GM21423 (cell line): ENCODE measurements around the gene RICTOR.
"Not testable (repeated sequence)": the region's sequence is repeated elsewhere in the genome, so short reads cannot be mapped to it uniquely, and the experiment has no call there.

Experiments used
- ATAC-seq: cut with Tn5 transposase; IDR thresholded peaks from one replicate; pipeline ENCODE4 v1.9.1; 2021; ENCODE audit warnings: mild to moderate bottlenecking, moderate library complexity; ENCODE audit not compliant: unreplicated experiment

RICTOR gene

GRCh38 chr5:39057734-39058133 is 16.5 kb downstream of the RICTOR start:
- peak; percentile 46 for ATAC-seq

DNA sequence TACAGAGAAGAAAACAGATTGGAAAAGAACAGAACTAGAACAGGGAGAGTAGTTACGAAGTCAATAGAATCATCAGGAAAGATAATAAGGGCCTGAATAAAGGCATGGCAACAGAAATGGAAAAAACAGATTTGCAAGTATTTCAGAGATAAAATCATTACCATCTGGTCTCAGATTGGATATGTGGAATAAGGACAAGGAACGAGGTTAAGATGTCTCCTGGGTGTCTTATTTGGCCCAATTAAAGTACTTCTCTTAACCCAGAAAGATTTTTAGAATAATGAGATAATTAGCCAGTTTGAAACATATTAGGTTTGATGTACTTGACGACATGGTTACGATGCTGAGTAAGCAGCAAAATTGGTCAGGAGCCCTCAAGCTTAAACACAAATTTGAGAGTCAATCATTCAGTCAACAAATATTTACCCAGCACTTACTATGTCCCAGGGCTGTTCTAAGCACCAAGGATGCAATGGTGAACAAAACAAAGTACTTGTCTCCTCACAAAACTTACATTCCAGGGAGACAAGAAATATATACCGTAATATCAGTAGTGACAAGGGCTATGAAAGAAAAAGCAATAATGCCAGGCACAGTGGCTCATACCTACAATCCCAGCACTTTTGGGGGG is 18.3 kb downstream of the RICTOR start:
- ATAC-seq, result no peak

DNA sequence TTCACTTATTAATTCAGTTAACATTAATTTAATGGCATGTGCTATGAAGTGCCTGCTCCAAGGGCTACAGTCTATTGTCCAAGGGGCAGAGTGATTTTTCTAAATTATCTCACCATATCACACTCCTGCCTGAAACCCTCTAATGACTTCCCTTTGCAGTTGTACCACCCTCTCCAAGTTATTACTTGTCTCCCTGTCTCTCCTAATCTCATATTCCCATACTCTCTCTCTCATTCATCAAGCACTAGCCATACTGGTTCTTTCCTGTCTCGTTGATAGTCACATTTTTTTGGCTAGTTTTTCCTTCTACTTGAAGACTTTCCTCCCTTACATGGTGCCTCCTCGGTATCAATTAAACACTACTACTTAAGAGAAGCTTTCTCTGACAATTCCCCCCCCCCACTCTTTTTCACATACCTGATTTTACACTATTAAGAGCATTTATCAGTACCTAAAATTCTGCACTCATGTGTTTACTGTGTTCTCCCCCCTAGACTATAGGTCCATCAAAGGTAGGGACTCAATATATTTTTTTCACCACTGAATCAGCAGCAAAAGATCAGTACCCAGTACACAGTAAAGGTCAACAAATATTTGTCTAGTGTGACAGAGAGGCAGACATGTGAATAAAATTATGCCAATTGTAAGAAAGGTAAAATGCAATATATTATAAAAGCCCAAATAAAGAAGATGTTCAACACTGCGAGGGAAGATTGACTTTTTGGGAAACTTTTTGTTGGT is 19.0 kb downstream of the RICTOR start:
- no peak for ATAC-seq

- no peak for ATAC-seq
Measured at GRCh38 chr5:39053189-39053588, 21.0 kb downstream of the RICTOR start.

DNA sequence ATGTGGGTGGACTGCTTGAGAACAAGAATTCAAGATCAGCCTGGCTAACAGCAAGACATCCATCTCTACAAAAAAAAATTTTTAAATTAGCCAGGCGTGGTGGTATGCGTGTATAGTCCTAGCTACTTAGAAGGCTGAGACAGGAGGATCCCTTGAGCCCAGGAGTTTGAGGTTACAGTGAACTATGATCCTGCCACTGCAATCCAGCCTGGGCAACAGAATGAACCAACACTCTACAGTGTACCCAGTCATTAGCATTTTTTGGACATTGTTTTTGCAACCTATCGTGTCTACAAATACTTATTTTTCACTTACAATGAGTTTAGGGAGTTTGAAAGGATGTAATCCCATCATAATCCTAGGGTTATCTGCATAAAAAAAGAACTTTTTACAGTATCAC is 22.1 kb downstream of the RICTOR start:
- no peak for ATAC-seq

GRCh38 chr5:39049315-39049714 is 24.9 kb downstream of the RICTOR start:
- ATAC-seq, result no peak

GRCh38 chr5:39040875-39041274 is 33.3 kb downstream of the RICTOR start:
- no peak for ATAC-seq

DNA sequence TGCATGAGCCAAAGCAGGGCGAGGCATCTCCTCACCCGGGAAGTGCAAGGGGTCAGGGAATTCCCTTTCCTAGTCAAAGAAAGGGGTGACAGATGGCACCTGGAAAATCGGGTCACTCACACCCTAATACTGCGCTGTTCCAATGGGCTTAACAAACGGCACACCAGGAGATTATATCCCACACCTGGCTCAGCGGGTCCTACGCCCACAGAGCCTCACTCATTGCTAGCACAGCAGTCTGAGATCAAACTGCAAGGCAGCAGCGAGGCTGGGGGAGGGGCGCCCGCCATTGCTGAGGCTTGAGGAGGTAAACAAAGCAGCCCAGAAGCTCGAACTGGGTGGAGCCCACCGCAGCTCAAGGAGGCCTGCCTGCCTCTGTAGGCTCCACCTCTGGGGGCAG is 39.7 kb downstream of the RICTOR start:
- not testable (repeated sequence) for ATAC-seq

DNA sequence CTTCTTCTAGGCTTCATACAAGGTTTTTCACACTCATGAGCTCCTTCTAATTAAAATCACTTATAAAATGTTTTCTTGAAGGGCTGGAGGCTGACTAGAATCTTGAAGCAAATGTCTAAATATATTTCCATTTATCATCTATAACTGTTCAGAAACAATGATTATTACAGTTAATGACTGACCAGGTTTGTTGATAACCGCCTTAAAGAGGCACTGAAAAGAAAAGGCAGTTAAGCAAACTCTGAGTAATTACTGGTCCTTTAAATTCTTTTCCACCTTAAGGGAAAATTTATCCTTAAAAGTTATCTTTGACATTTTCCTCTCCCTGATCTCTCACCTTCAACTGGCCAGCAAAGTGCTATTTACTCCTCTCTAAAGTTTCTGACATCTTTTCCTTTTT is 43.2 kb downstream of the RICTOR start:
- no peak for ATAC-seq

- no peak for ATAC-seq
Measured at GRCh38 chr5:39025456-39025855, 48.7 kb downstream of the RICTOR start.

- ATAC-seq, result no peak
Measured at GRCh38 chr5:39024884-39025283, 49.3 kb downstream of the RICTOR start.

DNA sequence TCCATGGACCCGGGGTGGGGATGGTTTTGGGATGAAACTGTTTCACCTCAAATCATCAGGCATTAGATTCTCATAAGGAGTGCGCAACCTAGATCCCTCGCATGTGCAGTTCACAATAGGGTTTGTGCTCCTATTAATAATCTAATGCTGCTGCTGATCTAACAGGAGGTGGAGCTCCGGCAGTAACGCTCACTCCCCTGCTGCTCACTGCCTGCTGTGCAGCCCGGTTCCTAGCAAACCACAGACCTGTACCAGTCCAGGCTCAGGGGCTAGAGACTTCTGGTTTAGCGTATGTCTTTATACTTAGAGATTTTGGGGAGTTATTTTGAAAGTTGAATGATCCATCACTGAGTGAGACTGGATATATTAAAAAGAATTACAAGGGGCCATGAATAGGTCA is 50.2 kb downstream of the RICTOR start:
- ATAC-seq, result no peak

DNA sequence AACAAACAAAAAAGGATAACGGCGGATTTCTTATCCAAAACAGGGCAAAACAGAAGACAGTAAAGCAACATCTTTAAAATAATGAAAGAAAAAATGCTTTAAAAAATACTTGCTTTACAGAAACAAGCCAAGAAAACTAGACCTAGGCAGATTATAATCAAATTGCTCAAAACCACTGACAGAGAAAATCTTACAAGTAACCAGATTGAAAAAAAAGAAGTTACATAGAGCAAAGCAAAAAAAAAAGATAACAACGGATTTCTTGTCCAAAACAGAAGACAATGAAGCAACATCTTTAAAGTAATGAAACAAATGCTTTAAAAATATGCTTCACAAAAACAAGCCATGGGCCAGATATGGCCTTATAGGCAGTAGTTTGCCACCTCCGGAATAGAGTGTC is 51.1 kb downstream of the RICTOR start:
- no peak for ATAC-seq

DNA sequence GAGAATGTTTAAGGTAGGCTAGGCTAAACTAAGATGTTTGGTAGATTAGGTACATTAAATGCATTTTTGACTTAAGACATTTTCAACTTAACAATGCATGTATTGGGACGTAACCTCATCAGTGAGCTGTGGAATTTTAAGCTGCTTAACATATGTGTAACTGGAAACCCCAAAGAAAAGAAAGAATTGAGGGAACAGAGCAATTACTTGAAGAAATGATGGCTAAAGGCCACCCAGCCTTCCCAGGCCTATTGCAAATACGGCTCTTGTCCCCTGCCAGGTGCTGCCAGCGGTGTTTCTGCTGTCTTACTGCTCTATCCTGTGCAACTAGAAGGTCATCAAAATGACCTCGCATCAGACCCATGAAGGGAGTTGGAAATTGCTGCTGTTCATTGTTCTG is 52.0 kb downstream of the RICTOR start:
- ATAC-seq, result no peak

GRCh38 chr5:39021413-39021812 is 52.8 kb downstream of the RICTOR start:
- no peak for ATAC-seq

DNA sequence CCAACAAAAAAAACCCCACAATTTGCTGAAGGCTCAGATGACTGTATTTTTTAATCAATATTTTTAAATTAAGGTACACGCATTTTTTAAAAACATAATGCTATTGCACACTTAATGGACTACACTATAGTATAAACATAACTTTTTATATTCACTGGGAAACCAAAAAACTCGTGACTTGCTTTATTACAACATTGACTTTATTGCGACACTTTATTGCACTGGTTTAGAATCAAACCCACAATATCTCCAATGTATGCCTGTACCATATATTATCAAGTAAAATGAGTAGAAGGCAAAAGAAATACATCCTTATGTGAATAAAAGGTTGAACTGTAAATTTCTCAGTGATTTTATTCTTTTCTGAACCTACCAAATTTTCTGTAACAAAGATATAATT is 53.7 kb downstream of the RICTOR start:
- ATAC-seq, result no peak

GRCh38 chr5:39019254-39019653 is 54.9 kb downstream of the RICTOR start:
- no peak for ATAC-seq

DNA sequence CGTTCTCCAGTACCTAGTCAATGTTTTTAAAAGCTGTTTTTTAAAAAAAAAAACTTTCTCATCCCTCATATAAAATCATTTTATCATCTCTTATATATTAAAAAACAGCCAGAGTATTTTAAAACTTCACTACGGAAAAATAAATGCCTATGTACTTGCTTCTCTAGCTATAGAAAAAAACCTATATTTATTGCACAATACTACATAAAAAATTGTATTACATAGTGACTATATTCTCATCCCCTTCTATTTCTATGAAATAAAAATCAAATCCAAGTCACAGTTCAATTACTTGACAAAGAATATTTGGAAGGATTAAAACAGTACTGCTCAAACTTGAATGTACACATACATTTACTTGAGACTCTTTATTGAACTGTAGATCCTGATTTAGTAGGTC is 56.7 kb downstream of the RICTOR start:
- no peak for ATAC-seq

- ATAC-seq, result no peak
Measured at GRCh38 chr5:39016587-39017275, 57.5 kb downstream of the RICTOR start.

DNA sequence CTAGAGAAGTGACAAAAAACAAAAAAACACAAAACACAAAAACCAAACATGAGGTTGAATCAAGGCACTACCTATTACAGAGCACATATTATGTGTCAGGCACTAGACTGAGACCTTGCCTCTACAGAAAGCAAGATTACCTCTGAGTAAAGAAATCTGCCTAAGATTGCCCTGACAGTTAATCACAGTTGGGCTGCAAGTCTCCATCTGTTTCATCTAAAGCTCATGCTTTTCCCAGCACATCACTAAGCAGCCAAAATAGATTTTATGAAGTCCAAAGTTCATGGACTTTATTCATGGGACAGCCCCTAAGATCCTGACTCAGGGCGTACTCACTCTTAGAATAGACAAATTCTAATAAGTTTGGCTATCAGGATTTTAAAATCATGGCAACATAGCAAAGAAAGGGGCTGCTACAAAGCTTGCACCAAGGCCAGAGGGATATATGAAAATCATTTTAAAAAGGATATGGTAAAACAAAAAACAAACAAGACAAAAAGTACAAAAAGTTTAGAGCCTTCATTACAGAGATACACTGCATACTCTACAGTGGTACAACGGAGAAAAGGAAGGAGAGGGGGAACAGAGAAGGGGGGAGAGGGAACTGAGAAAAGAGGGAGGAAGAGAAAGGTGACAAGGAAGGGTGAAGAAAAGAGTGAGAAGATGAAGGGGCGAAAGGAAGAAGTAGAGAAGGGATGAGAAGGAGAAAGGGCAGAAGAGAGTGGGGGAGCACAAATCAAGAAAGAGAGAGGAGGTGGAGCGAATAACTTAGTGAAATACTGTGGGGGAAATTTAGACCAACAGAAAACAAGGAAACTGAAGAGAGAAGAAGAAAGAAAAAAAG is 58.2 kb downstream of the RICTOR start:
- no peak for ATAC-seq

DNA sequence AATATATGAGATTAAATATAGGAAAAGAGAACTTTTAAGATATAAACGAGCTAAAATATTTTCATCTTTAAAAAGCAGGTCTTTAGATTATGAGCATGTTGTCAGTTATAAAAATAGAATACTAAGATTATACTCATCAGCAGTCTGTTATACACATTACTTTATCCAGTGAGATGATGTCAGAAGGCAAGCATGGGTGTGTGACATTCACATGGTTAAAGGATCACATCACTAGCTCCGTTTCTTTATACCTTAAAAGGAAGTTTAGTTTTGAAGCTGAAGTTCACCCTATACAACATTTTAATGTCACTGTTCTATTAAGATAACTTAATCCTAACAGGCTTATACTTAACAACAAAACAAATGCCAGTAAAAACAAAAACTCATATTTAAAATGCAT is 59.6 kb downstream of the RICTOR start:
- no peak for ATAC-seq
